ENCODE results near the gene IRGC.
A peak's percentile ranks its signal among the peaks of the same experiment; 100 is the strongest.

The IRGC gene

GRCh38 chr19:43726736-43727592 is 11.1 kb downstream of the IRGC start:
- no peak for FAIRE-seq

- FAIRE-seq: no peak
These were observed 11.6 kb downstream of the IRGC start for GRCh38 chr19:43727593-43727853.

GRCh38 chr19:43729919-43730318 is 14.0 kb downstream of the IRGC start:
- FAIRE-seq: no peak

- FAIRE-seq: no peak
These were observed 15.5 kb downstream of the IRGC start for GRCh38 chr19:43731346-43731745.

- no peak for FAIRE-seq
These were observed 16.0 kb downstream of the IRGC start for GRCh38 chr19:43731846-43732245.

- FAIRE-seq: no peak
These were observed 19.1 kb downstream of the IRGC start for GRCh38 chr19:43735013-43735412.

- no peak for FAIRE-seq
These were observed 20.1 kb downstream of the IRGC start for GRCh38 chr19:43735957-43736356.

- FAIRE-seq: no peak
These were observed 22.9 kb downstream of the IRGC start for GRCh38 chr19:43738780-43739211.

- no peak for FAIRE-seq
These were observed 23.8 kb downstream of the IRGC start for GRCh38 chr19:43739439-43740235.

GRCh38 chr19:43741075-43741825 is 25.4 kb downstream of the IRGC start:
- no peak for FAIRE-seq

GRCh38 chr19:43743059-43743458 is 27.2 kb downstream of the IRGC start:
- no peak for FAIRE-seq

GRCh38 chr19:43747557-43748204 is 31.8 kb downstream of the IRGC start:
- FAIRE-seq: no peak

GRCh38 chr19:43748205-43748594 is 32.3 kb downstream of the IRGC start:
- no peak for FAIRE-seq

GRCh38 chr19:43748685-43749084 is 32.8 kb downstream of the IRGC start:
- FAIRE-seq: no peak

GRCh38 chr19:43749152-43749551 is 33.3 kb downstream of the IRGC start:
- FAIRE-seq: no peak

- FAIRE-seq: no peak
These were observed 34.0 kb downstream of the IRGC start for GRCh38 chr19:43749898-43750297.

GRCh38 chr19:43751466-43752220 is 35.8 kb downstream of the IRGC start:
- FAIRE-seq: no peak

- FAIRE-seq: no peak
These were observed 36.5 kb downstream of the IRGC start for GRCh38 chr19:43752287-43752875.

- no peak for FAIRE-seq
These were observed 38.3 kb downstream of the IRGC start for GRCh38 chr19:43754253-43754502.

- FAIRE-seq: no peak
These were observed 38.8 kb downstream of the IRGC start, which contains the start of gene SMG9 for GRCh38 chr19:43754503-43755255. Gene SMG9 (minus strand): TSS chr19:43754962. CDS start chr19:43750741, 4,221 bp downstream.

GRCh38 chr19:43755256-43755801 is 39.5 kb downstream of the IRGC start:
- peak; percentile 88 for FAIRE-seq
